HCT116 (cell line): ENCODE results near the gene TMEM82. TPM values are rescaled to one million over a fixed set of nuclear protein-coding genes. Genes with fewer than 3 reads are reported as not detected.

ENCODE experiments used
- ATAC-seq: fragments of 200-7000 bp; cut with Tn5 transposase; 2 replicates; pipeline ENCODE4 v1.9.1; 2020; ENCODE audit warnings: mild to moderate bottlenecking, moderate library complexity
- BruUV-seq: library from RNA; stranded (reverse); fragments of 400-500 nt; replicated peaks from 2 replicates; lab custom pipeline; 2021; lab: Mats Ljungman, UMichigan
- CTCF ChIA-PET: fragments of 300-600 bp; sonication (Branson Sonifier 250); formaldehyde crosslinking; loops from one replicate; lab custom pipeline; 2021; ENCODE audit warnings: antibody characterized with exemption; lab: Charles Lee
- POLR2A ChIA-PET: fragments of 300-600, 350-600 bp; sonication (Branson Sonifier 250); formaldehyde crosslinking; loops from one replicate; lab custom pipeline; 2021; ENCODE audit warnings: antibody characterized with exemption; lab: Charles Lee
- RAD21 ChIA-PET, 2 experiments: fragments of 300-600 bp; sonication (Branson Sonifier 250); formaldehyde crosslinking; loops; one replicate each; lab custom pipeline; 2023; ENCODE audit warnings: low total read pairs in 2 of 2; ENCODE audit not compliant: uncharacterized antibody in 2 of 2, unreplicated experiment in 2 of 2, low non-redundant PET in 1 of 2; lab: Charles Lee
- DNase-seq: peaks from one replicate; pipeline ENCODE4 v3.0.0-alpha.2; 2010; ENCODE audit warnings: low read depth, low spot score
- H2AFZ ChIP-seq: fragments of 200-600 bp; shearing (Covaris generic), sonication (generic); 2 replicates; pipeline ENCODE4 v1.6.1; 2017; ENCODE audit warnings: low read depth, mixed run types, mixed read lengths, antibody characterized with exemption, low read length; ENCODE audit not compliant: poor library complexity, severe bottlenecking
- H3K27ac ChIP-seq: 2 replicates; pipeline ENCODE4 v1.5.1; 2012; ENCODE audit warnings: low read depth, low read length
- H3K27me3 ChIP-seq: fragments of 200-600 bp; sonication (generic); 2 replicates; pipeline ENCODE4 v1.6.1; 2016; ENCODE audit warnings: mixed run types, low read length, mixed read lengths; ENCODE audit not compliant: insufficient read depth
- H3K36me3 ChIP-seq, 2 experiments: fragments of 200-500 bp in 1 of 2; fragments of 200-600 bp in 1 of 2; sonication (Bioruptor generic) in 1 of 2; sonication (generic) in 1 of 2; 2 replicates each; pipeline versions ENCODE4 v1.5.1 to v1.6.1; 2014 to 2016; ENCODE audit warnings: low read length in 2 of 2, inconsistent platforms in 1 of 2, mixed read lengths in 1 of 2, mixed run types in 1 of 2; ENCODE audit not compliant: insufficient read depth in 2 of 2, control insufficient read depth in 1 of 2
- H3K4me1 ChIP-seq, 2 experiments: fragments of 200-600 bp in 1 of 2; sonication (generic) in 1 of 2; 2 replicates each; pipeline versions ENCODE4 v1.5.1 to v1.6.1; 2012 to 2017; ENCODE audit warnings: low read length in 2 of 2, inconsistent platforms in 1 of 2, mild to moderate bottlenecking in 1 of 2, mixed read lengths in 1 of 2, mixed run types in 1 of 2, moderate library complexity in 1 of 2; ENCODE audit not compliant: insufficient read depth in 2 of 2, control insufficient read depth in 1 of 2
- H3K4me2 ChIP-seq: fragments of 200-600 bp; sonication (generic); 2 replicates; pipeline ENCODE4 v1.6.1; 2017; ENCODE audit warnings: mixed run types, low read length, mixed read lengths
- H3K4me3 ChIP-seq, 2 experiments: fragments of 200-600 bp in 1 of 2; sonication (generic) in 1 of 2; replicated peaks in 1 of 2; 2 replicates each; pipeline ENCODE4 v1.5.1; 2011 to 2016; ENCODE audit warnings: low read length in 2 of 2, control low read depth in 1 of 2, low read depth in 1 of 2, mild to moderate bottlenecking in 1 of 2, mixed read lengths in 1 of 2, mixed run types in 1 of 2
- H3K79me2 ChIP-seq: fragments of 200-600 bp; sonication (generic); 2 replicates; pipeline ENCODE4 v1.6.1; 2017; ENCODE audit warnings: mild to moderate bottlenecking, mixed run types, low read length, moderate library complexity, mixed read lengths; ENCODE audit not compliant: insufficient read depth
- H3K9ac ChIP-seq: fragments of 200-600 bp; sonication (generic); 2 replicates; pipeline ENCODE4 v1.6.1; 2016; ENCODE audit warnings: low read length, mixed read lengths
- H3K9me2 ChIP-seq: fragments of 200-600 bp; sonication (generic), shearing (Covaris generic); 2 replicates; pipeline ENCODE4 v1.6.1; 2017; ENCODE audit warnings: mixed run types, mild to moderate bottlenecking, moderate library complexity; ENCODE audit not compliant: insufficient read depth
- H3K9me3 ChIP-seq, 2 experiments: fragments of 200-500 bp in 1 of 2; fragments of 200-600 bp in 1 of 2; sonication (Bioruptor generic) in 1 of 2; sonication (generic) in 1 of 2; 2 replicates each; pipeline ENCODE4 v1.6.1; 2014 to 2017; ENCODE audit warnings: low read length in 2 of 2, mixed read lengths in 2 of 2, inconsistent platforms in 1 of 2, low read depth in 1 of 2, mild to moderate bottlenecking in 1 of 2, mixed run types in 1 of 2, moderate library complexity in 1 of 2; ENCODE audit not compliant: control insufficient read depth in 1 of 2, insufficient read depth in 1 of 2
- H4K20me1 ChIP-seq: fragments of 200-600 bp; sonication (generic), shearing (Covaris generic); 2 replicates; pipeline ENCODE4 v1.6.1; 2017; ENCODE audit warnings: mixed run types, mild to moderate bottlenecking, moderate library complexity; ENCODE audit not compliant: insufficient read depth
- CEBPB ChIP-seq: IDR thresholded peaks from 2 replicates; pipeline ENCODE4 v1.6.1; 2012; ENCODE audit warnings: low read depth
- EGR1 ChIP-seq: IDR thresholded peaks from 2 replicates; pipeline ENCODE4 v1.6.1; 2012; ENCODE audit warnings: low read depth
- ELF1 ChIP-seq: IDR thresholded peaks from 2 replicates; pipeline ENCODE4 v1.6.1; 2012; ENCODE audit warnings: low read depth, borderline replicate concordance
- EZH2 ChIP-seq: fragments of 200-600 bp; sonication (generic); IDR thresholded peaks from 2 replicates; pipeline ENCODE4 v1.6.1; 2017; ENCODE audit warnings: antibody characterized with exemption, mixed run types
- EZH2phosphoT487 ChIP-seq: fragments of 200-600 bp; IDR thresholded peaks from 2 replicates; pipeline ENCODE4 v1.6.1; 2018; ENCODE audit warnings: antibody characterized with exemption, borderline replicate concordance
- FOSL1 ChIP-seq: IDR thresholded peaks from 2 replicates; pipeline ENCODE4 v1.6.1; 2012; ENCODE audit warnings: low read depth
- POLR2AphosphoS5 ChIP-seq: IDR thresholded peaks from 2 replicates; pipeline ENCODE4 v1.6.1; 2011; ENCODE audit warnings: mild to moderate bottlenecking, low read depth, low read length, moderate library complexity
- RAD21 ChIP-seq: IDR thresholded peaks from 2 replicates; pipeline ENCODE4 v1.6.1; 2012; ENCODE audit warnings: low read depth, mild to moderate bottlenecking
- SP1 ChIP-seq: IDR thresholded peaks from 2 replicates; pipeline ENCODE4 v1.6.1; 2012; ENCODE audit warnings: low read depth
- TCF7L2 ChIP-seq: IDR thresholded peaks from 2 replicates; pipeline ENCODE4 v1.7.0; 2011; ENCODE audit warnings: borderline replicate concordance, inconsistent platforms; ENCODE audit not compliant: insufficient read depth, insufficient read length; ENCODE audit errors: extremely low read depth
- intact Hi-C: fragments of 100-400 bp; cut with micrococcal nuclease; formaldehyde crosslinking; loops from 2 replicates; pipeline ENCODE4 v1.10.0; 2022
- total RNA-seq: library from RNA; stranded (reverse); gene quantifications from one replicate; pipeline ENCODE4 v1.2.1, GENCODE V29; 2021; ENCODE audit not compliant: unreplicated experiment
- TF ChIP-seq, protein P1 (sequence below): IDR thresholded peaks from 2 replicates; pipeline ENCODE4 v1.6.1; 2011; ENCODE audit warnings: mild to moderate bottlenecking, low read length, moderate library complexity; ENCODE audit not compliant: insufficient replicate concordance; ENCODE audit errors: extremely low read depth
- TF ChIP-seq, protein P2 (sequence below): IDR thresholded peaks from 2 replicates; pipeline ENCODE4 v1.6.1; 2012; ENCODE audit warnings: low read depth
- TF ChIP-seq, protein P3 (sequence below): IDR thresholded peaks from 2 replicates; pipeline ENCODE4 v1.6.1; 2012
- TF ChIP-seq, protein P4 (sequence below): IDR thresholded peaks from 2 replicates; pipeline ENCODE4 v1.6.1; 2012

The TMEM82 gene
- total RNA-seq, 1 experiment from 2014 or later: not detected

DNA sequence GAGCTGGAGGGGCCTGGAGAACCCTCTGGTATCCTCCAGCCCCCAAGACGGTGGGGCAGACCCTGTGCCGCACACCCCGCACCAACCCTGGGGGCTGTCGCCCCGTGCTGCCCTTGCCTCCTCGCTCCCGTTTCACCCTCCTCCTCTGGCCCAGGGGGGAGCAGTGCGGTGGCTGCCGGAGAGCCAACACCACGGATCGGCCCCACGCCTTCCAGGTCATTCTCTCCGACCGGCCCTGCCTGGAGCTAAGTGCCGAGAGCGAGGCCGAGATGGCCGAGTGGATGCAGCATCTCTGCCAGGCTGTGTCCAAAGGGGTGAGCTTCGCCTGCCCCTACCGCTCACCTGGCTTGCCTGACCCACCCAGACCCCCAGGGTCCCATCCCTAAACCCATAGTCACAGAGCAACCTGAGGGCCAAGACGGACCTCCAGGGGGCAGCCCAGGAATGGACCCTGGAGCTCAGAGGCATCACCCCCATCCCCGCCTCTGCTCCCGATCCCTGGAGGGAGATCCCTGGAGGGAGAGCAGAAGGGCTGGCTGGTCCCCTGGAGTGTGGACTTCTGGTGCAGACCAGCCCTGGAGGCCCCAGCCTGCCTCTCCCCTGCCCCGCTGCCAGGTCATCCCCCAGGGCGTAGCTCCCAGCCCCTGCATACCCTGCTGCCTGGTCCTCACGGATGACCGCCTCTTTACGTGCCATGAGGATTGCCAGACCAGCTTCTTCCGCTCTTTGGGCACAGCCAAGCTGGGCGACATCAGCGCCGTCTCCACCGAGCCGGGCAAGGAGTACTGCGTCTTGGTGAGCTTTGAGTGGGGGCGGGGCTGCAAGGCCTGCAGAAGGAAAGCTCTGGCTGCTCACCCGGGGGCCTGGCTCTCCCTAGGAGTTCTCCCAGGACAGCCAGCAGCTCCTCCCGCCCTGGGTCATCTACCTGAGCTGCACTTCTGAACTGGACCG is 10.3 kb upstream of the TMEM82 start:
- ChIA-PET RAD21 (no interaction called here), CTCF (interaction anchor here (1.5 kb wide), 1 partner anchor 9 kb away, joined by 4 read pairs; no protein-coding TSS in a partner anchor), POLR2A (no interaction called here)
- no peaks in the 10 kb centered on the region for H3K27me3 ChIP-seq
- H3K27ac ChIP-seq: no peak overlapping the region
- H3K9me3 ChIP-seq: no peaks in the 10 kb centered on the region
- no peak for TF ChIP-seq ELF1
- no peak for TF ChIP-seq SP1
- TF ChIP-seq CEBPB: no peak
- TF ChIP-seq, protein P1, sequence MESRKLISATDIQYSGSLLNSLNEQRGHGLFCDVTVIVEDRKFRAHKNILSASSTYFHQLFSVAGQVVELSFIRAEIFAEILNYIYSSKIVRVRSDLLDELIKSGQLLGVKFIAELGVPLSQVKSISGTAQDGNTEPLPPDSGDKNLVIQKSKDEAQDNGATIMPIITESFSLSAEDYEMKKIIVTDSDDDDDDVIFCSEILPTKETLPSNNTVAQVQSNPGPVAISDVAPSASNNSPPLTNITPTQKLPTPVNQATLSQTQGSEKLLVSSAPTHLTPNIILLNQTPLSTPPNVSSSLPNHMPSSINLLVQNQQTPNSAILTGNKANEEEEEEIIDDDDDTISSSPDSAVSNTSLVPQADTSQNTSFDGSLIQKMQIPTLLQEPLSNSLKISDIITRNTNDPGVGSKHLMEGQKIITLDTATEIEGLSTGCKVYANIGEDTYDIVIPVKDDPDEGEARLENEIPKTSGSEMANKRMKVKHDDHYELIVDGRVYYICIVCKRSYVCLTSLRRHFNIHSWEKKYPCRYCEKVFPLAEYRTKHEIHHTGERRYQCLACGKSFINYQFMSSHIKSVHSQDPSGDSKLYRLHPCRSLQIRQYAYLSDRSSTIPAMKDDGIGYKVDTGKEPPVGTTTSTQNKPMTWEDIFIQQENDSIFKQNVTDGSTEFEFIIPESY: no peak
- no peak for TF ChIP-seq FOSL1
- TF ChIP-seq RAD21: no peak
- no peak for TF ChIP-seq POLR2AphosphoS5
- TF ChIP-seq TCF7L2: no peak
- TF ChIP-seq, protein P2, sequence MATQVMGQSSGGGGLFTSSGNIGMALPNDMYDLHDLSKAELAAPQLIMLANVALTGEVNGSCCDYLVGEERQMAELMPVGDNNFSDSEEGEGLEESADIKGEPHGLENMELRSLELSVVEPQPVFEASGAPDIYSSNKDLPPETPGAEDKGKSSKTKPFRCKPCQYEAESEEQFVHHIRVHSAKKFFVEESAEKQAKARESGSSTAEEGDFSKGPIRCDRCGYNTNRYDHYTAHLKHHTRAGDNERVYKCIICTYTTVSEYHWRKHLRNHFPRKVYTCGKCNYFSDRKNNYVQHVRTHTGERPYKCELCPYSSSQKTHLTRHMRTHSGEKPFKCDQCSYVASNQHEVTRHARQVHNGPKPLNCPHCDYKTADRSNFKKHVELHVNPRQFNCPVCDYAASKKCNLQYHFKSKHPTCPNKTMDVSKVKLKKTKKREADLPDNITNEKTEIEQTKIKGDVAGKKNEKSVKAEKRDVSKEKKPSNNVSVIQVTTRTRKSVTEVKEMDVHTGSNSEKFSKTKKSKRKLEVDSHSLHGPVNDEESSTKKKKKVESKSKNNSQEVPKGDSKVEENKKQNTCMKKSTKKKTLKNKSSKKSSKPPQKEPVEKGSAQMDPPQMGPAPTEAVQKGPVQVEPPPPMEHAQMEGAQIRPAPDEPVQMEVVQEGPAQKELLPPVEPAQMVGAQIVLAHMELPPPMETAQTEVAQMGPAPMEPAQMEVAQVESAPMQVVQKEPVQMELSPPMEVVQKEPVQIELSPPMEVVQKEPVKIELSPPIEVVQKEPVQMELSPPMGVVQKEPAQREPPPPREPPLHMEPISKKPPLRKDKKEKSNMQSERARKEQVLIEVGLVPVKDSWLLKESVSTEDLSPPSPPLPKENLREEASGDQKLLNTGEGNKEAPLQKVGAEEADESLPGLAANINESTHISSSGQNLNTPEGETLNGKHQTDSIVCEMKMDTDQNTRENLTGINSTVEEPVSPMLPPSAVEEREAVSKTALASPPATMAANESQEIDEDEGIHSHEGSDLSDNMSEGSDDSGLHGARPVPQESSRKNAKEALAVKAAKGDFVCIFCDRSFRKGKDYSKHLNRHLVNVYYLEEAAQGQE: no peak
- no peak for TF ChIP-seq EZH2phosphoT487
- TF ChIP-seq, protein P3, sequence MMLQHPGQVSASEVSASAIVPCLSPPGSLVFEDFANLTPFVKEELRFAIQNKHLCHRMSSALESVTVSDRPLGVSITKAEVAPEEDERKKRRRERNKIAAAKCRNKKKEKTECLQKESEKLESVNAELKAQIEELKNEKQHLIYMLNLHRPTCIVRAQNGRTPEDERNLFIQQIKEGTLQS: no peak
- no peak for TF ChIP-seq EGR1
- TF ChIP-seq, protein P4, sequence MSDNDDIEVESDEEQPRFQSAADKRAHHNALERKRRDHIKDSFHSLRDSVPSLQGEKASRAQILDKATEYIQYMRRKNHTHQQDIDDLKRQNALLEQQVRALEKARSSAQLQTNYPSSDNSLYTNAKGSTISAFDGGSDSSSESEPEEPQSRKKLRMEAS: no peak
- TF ChIP-seq EZH2: no peak
- H3K4me1 ChIP-seq: peaks cover 3 to 5% of the 10 kb centered on the region in 2 experiments; a peak in 1 of 4 replicates
- ATAC-seq (no peak), DNase-seq (no peak)
- H3K9ac ChIP-seq: no peak overlapping the region
- no peaks in the 10 kb centered on the region for H3K9me2 ChIP-seq
- H4K20me1 ChIP-seq: no peaks in the 10 kb centered on the region
- H2AFZ ChIP-seq: no peak overlapping the region
- peaks cover 0 to 5% of the 10 kb centered on the region in 2 experiments; a peak in 1 of 4 replicates for H3K36me3 ChIP-seq
- BruUV-seq: no TSS peak
- intact Hi-C loops: no loop called here
- no peak overlapping the region for H3K4me3 ChIP-seq
- no peak overlapping the region for H3K4me2 ChIP-seq
- H3K79me2 ChIP-seq: no peaks in the 10 kb centered on the region
